ENCODE results near the gene NEK5.
"Not testable (repeated sequence)": the region's sequence is repeated elsewhere in the genome, so short reads cannot be mapped to it uniquely, and the experiment has no call there.

NEK5 gene

GRCh38 chr13:52096062-52096461 is 32.8 kb downstream of the NEK5 start:
- DNase-seq = no peak
- in situ Hi-C loops (cut with HindIII; ENCODE audit: low pct_ligation_motif_present, low pct_unique_long_range_greater_than_20kb, low sequenced_read_pairs) = no loop called here

- in situ Hi-C loops (cut with HindIII; ENCODE audit: low pct_ligation_motif_present, low pct_unique_long_range_greater_than_20kb, low sequenced_read_pairs) = no loop called here
These were observed 36.8 kb downstream of the NEK5 start for GRCh38 chr13:52092087-52092486.

GRCh38 chr13:52091473-52091872 is 37.4 kb downstream of the NEK5 start:
- in situ Hi-C loops (cut with HindIII; ENCODE audit: low pct_ligation_motif_present, low pct_unique_long_range_greater_than_20kb, low sequenced_read_pairs) = no loop called here
- DNase-seq = no peak

More at GRCh38 chr13:52092087-52092486, 36.8 kb downstream of the NEK5 start:
- no peak for DNase-seq

GRCh38 chr13:52085421-52085820 is 43.5 kb downstream of the NEK5 start:
- DNase-seq = no peak
- in situ Hi-C loops (cut with HindIII; ENCODE audit: low pct_ligation_motif_present, low pct_unique_long_range_greater_than_20kb, low sequenced_read_pairs) = no loop called here

- in situ Hi-C loops (cut with HindIII; ENCODE audit: low pct_ligation_motif_present, low pct_unique_long_range_greater_than_20kb, low sequenced_read_pairs); DNase-seq: not testable (repeated sequence)
These were observed 43.9 kb downstream of the NEK5 start for GRCh38 chr13:52084981-52085380.

- no peak for DNase-seq
- in situ Hi-C loops (cut with HindIII; ENCODE audit: low pct_ligation_motif_present, low pct_unique_long_range_greater_than_20kb, low sequenced_read_pairs) = no loop called here
These were observed 46.3 kb downstream of the NEK5 start for GRCh38 chr13:52082601-52083000.

GRCh38 chr13:52079891-52080290 is 49.0 kb downstream of the NEK5 start:
- in situ Hi-C loops (cut with HindIII; ENCODE audit: low pct_ligation_motif_present, low pct_unique_long_range_greater_than_20kb, low sequenced_read_pairs); DNase-seq: not testable (repeated sequence)

GRCh38 chr13:52070929-52071523 is 57.8 kb downstream of the NEK5 start:
- in situ Hi-C loops (cut with HindIII; ENCODE audit: low pct_ligation_motif_present, low pct_unique_long_range_greater_than_20kb, low sequenced_read_pairs) = no loop called here
- DNase-seq = no peak

GRCh38 chr13:52067237-52067636 is 61.6 kb downstream of the NEK5 start:
- in situ Hi-C loops (cut with HindIII; ENCODE audit: low pct_ligation_motif_present, low pct_unique_long_range_greater_than_20kb, low sequenced_read_pairs) = no loop called here
- DNase-seq = no peak

- in situ Hi-C loops (cut with HindIII; ENCODE audit: low pct_ligation_motif_present, low pct_unique_long_range_greater_than_20kb, low sequenced_read_pairs) = no loop called here
These were observed 67.3 kb downstream of the NEK5 start for GRCh38 chr13:52061587-52061986.

GRCh38 chr13:52061064-52061463 is 67.8 kb downstream of the NEK5 start:
- in situ Hi-C loops (cut with HindIII; ENCODE audit: low pct_ligation_motif_present, low pct_unique_long_range_greater_than_20kb, low sequenced_read_pairs) = not testable (repeated sequence)

More at GRCh38 chr13:52061587-52061986, 67.3 kb downstream of the NEK5 start:
- no peak for DNase-seq

GRCh38 chr13:52053460-52053859 is 75.4 kb downstream of the NEK5 start:
- in situ Hi-C loops (cut with HindIII; ENCODE audit: low pct_ligation_motif_present, low pct_unique_long_range_greater_than_20kb, low sequenced_read_pairs) = no loop called here
- no peak for DNase-seq

More at GRCh38 chr13:52061064-52061463, 67.8 kb downstream of the NEK5 start:
- not testable (repeated sequence) for DNase-seq

- in situ Hi-C loops (cut with HindIII; ENCODE audit: low pct_ligation_motif_present, low pct_unique_long_range_greater_than_20kb, low sequenced_read_pairs) = no loop called here
- no peak for DNase-seq
These were observed 77.5 kb downstream of the NEK5 start for GRCh38 chr13:52051400-52051799.

- DNase-seq = no peak
- in situ Hi-C loops (cut with HindIII; ENCODE audit: low pct_ligation_motif_present, low pct_unique_long_range_greater_than_20kb, low sequenced_read_pairs) = no loop called here
These were observed 80.4 kb downstream of the NEK5 start for GRCh38 chr13:52048516-52048915.

GRCh38 chr13:52047463-52047862 is 81.4 kb downstream of the NEK5 start:
- in situ Hi-C loops (cut with HindIII; ENCODE audit: low pct_ligation_motif_present, low pct_unique_long_range_greater_than_20kb, low sequenced_read_pairs) = no loop called here
- no peak for DNase-seq

- no peak for DNase-seq
- in situ Hi-C loops (cut with HindIII; ENCODE audit: low pct_ligation_motif_present, low pct_unique_long_range_greater_than_20kb, low sequenced_read_pairs) = no loop called here
These were observed 85.2 kb downstream of the NEK5 start for GRCh38 chr13:52043675-52044074.

GRCh38 chr13:52036037-52036436 is 92.8 kb downstream of the NEK5 start:
- in situ Hi-C loops (cut with HindIII; ENCODE audit: low pct_ligation_motif_present, low pct_unique_long_range_greater_than_20kb, low sequenced_read_pairs) = no loop called here
- DNase-seq = no peak

GRCh38 chr13:52034616-52035226 is 94.2 kb downstream of the NEK5 start:
- in situ Hi-C loops (cut with HindIII; ENCODE audit: low pct_ligation_motif_present, low pct_unique_long_range_greater_than_20kb, low sequenced_read_pairs) = no loop called here
- DNase-seq = no peak

GRCh38 chr13:52033039-52033438 is 95.8 kb downstream of the NEK5 start:
- no peak for DNase-seq
- in situ Hi-C loops (cut with HindIII; ENCODE audit: low pct_ligation_motif_present, low pct_unique_long_range_greater_than_20kb, low sequenced_read_pairs) = no loop called here

- DNase-seq; in situ Hi-C loops (cut with HindIII; ENCODE audit: low pct_ligation_motif_present, low pct_unique_long_range_greater_than_20kb, low sequenced_read_pairs): not testable (repeated sequence)
These were observed 98.5 kb downstream of the NEK5 start for GRCh38 chr13:52030401-52030800.
